Measurements from ENCODE around the gene MANEAL. TPM values are rescaled to one million over a fixed set of nuclear protein-coding genes. Genes with fewer than 3 reads are reported as not detected.

The MANEAL gene
- total RNA-seq, 1 experiment from 2014 or later: 22.7 TPM

DNA sequence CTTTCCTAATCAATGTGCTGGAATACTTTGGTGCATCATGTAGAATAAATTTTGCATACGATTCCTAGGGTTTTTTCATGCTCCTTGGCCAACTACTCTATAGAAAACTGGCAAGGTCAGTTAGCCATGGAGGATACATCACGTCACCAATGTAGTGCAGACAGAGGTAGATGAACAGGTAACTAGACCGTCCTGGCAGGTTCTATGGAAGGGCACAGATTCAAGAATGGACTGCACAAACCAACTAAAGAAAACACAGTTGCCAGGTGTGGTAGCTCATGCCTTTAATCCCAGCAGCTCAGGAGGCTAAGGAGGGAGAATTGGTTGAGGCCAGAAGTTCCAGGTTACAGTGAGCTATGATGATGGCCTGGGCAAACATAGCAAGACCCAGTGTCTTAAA, 55.8 kb downstream of the MANEAL start:
- Histone ChIP-seq H3K56ac (ENCODE audit: insufficient read length, low read depth, low read length) (no peak overlapping the region), H3K79me1 (ENCODE audit: insufficient read depth, low read depth, low read length, poor library complexity, severe bottlenecking) (peaks cover 8% of the 10 kb centered on the region), H4K20me1 (ENCODE audit: control insufficient read depth, insufficient read depth, insufficient read length) (no peaks in the 10 kb centered on the region), H3K27ac (ENCODE audit: insufficient read length, low read depth, low read length) (no peak overlapping the region), H3K4me2 (ENCODE audit: insufficient read depth, insufficient read length, low read length) (no peak overlapping the region), H2BK120ac (ENCODE audit: low read depth, low read length, poor library complexity, severe bottlenecking) (no peak overlapping the region), H3K9ac (ENCODE audit: extremely low read depth, insufficient read length, low read length) (no peak overlapping the region), H2BK20ac (ENCODE audit: low read depth, low read length, poor library complexity, severe bottlenecking) (no peak overlapping the region), H3K79me2 (ENCODE audit: insufficient read depth, low read length) (peaks cover 2% of the 10 kb centered on the region; the same call in 1 of the 2 replicates), H2BK5ac (ENCODE audit: insufficient read length, low read length) (no peak overlapping the region), H2BK12ac (ENCODE audit: insufficient read length, low read depth, low read length) (no peak overlapping the region), H2BK15ac (ENCODE audit: low read depth, low read length) (no peak overlapping the region), H3K9me3 (ENCODE audit: control insufficient read depth, low read depth, low read length) (no peaks in the 10 kb centered on the region), H3K23ac (ENCODE audit: insufficient read length, low read depth, low read length) (no peak overlapping the region), H2AFZ (ENCODE audit: low read length) (no peak overlapping the region), H3K18ac (ENCODE audit: insufficient read length, low read depth, low read length) (no peak overlapping the region), H4K91ac (ENCODE audit: insufficient read length, low read depth, low read length) (no peak overlapping the region), H2AK5ac (ENCODE audit: insufficient read length, low read length) (no peak overlapping the region), H3K4me1 (ENCODE audit: insufficient read depth, low read length) (no peaks in the 10 kb centered on the region), H4K8ac (replicated peaks; ENCODE audit: insufficient read length, low read depth, low read length) (no peak overlapping the region), H4K5ac (ENCODE audit: insufficient read length, low read depth, low read length) (no peak overlapping the region), H3T11ph (ENCODE audit: low read length) (no peak overlapping the region), H3K4ac (ENCODE audit: low read depth, low read length) (no peak overlapping the region), H3K27me3 (ENCODE audit: insufficient read depth, low read length) (no peaks in the 10 kb centered on the region), H3K23me2 (ENCODE audit: insufficient read length, low read depth, low read length, poor library complexity, severe bottlenecking) (no peaks in the 10 kb centered on the region), H3K14ac (ENCODE audit: insufficient read depth, low read length) (no peak overlapping the region)
- TF ChIP-seq, protein P1, sequence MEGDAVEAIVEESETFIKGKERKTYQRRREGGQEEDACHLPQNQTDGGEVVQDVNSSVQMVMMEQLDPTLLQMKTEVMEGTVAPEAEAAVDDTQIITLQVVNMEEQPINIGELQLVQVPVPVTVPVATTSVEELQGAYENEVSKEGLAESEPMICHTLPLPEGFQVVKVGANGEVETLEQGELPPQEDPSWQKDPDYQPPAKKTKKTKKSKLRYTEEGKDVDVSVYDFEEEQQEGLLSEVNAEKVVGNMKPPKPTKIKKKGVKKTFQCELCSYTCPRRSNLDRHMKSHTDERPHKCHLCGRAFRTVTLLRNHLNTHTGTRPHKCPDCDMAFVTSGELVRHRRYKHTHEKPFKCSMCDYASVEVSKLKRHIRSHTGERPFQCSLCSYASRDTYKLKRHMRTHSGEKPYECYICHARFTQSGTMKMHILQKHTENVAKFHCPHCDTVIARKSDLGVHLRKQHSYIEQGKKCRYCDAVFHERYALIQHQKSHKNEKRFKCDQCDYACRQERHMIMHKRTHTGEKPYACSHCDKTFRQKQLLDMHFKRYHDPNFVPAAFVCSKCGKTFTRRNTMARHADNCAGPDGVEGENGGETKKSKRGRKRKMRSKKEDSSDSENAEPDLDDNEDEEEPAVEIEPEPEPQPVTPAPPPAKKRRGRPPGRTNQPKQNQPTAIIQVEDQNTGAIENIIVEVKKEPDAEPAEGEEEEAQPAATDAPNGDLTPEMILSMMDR (conservative IDR thresholded peaks at IDR 0.05): no peak
- no peaks in the 10 kb centered on the region for H3K9me3 Mint-ChIP-seq
- H3K27ac Mint-ChIP-seq: no peak overlapping the region
- H3K27me3 Mint-ChIP-seq (ENCODE audit: low read depth): no peaks in the 10 kb centered on the region
- H3K4me1 Mint-ChIP-seq: no peaks in the 10 kb centered on the region
- peaks cover 0 to 8% (median 0%) of the 10 kb centered on the region in 3 experiments; a peak in 3 of 7 replicates for H3K36me3 Mint-ChIP-seq (ENCODE audit: insufficient read depth in 1 of 3, low read depth in 3 of 3)
- DNase-seq: no peak
- no CpG with 5 or more reads among the region's 3 CpGs for WGBS (ENCODE audit: extremely low coverage, insufficient read length, low lambda C conversion rate)
- no peak overlapping the region; a peak in 1 of 5 replicates for H3K4me3 Mint-ChIP-seq
